ENCODE data around the gene LINGO1. TPM values are rescaled to one million over a fixed set of nuclear protein-coding genes. Genes with fewer than 3 reads are reported as not detected.

The LINGO1 gene
- total and polyA plus RNA-seq, 9 of the 15 experiments (the other 6 are each of a cell fraction or from before 2014, with no cell fraction given), result 0.07 to 15.3 (median 2.1) TPM

DNA sequence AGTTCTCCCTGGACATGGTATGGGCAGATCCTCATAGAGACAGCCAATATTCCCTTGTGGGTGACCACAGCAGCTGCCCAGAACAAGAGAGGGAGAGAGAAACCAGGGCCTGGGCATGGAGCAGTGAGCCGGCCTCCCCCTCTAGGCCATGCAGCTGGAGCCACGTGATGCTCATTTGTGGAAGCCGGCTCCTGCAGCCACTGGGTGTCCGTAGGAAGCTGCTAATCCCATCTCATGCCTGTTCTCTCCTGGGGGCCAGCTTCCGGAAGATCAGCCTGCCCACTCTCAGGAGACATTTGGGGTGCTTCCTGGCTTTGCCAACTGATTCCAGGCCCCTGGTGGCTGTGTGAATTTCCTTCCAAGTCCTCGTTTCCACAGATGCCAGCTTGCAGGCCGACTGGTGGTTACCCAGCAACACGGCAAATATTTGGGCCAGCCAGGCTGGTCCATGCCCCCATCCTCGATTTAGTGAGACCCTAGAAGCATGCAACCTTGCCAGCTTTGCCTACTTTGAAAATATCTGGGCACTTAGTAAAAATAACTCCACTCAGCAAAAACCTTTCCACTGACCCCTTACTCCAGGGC, 55.3 kb downstream of the LINGO1 start:
- H3K4me2 ChIP-seq (ENCODE audit: insufficient read depth, low read length), result no peak overlapping the region
- H3K9me1 ChIP-seq (ENCODE audit: control insufficient read depth, insufficient read depth, low read length), result no peaks in the 10 kb centered on the region
- no peak overlapping the region for H2AFZ ChIP-seq (ENCODE audit: low read depth, low read length)
- no peaks in the 10 kb centered on the region for H3K79me2 ChIP-seq (ENCODE audit: control insufficient read depth, insufficient read depth, low read length)
- no peak overlapping the region for H3K9ac ChIP-seq (ENCODE audit: insufficient read depth in 1 of 2, low read depth in 2 of 2, low read length in 2 of 2)
- TF ChIP-seq USF1 (CRISPR knock-in tag; IDR thresholded peaks at IDR 0.05), result peak; percentile 62
- no peak for TF ChIP-seq MED1 (CRISPR knock-in tag; IDR thresholded peaks at IDR 0.05; ENCODE audit: borderline replicate concordance)
- no peak for TF ChIP-seq BDP1 (IDR thresholded peaks at IDR 0.05; ENCODE audit: insufficient read depth, insufficient read length)
- no peak for TF ChIP-seq TFAM (CRISPR knock-in tag; conservative IDR thresholded peaks at IDR 0.05)
- no peak for TF ChIP-seq ZZZ3 (IDR thresholded peaks at IDR 0.05)
- peak; percentile 49 for TF ChIP-seq USF2 (CRISPR knock-in tag; IDR thresholded peaks at IDR 0.05)
- TF ChIP-seq BHLHE40 (IDR thresholded peaks at IDR 0.05; ENCODE audit: low read length), result no peak
- TF ChIP-seq ZNF316 (IDR thresholded peaks at IDR 0.05), result peak; percentile 40; the same call in 1 of the 2 replicates
- TF ChIP-seq ZNF695 (CRISPR knock-in tag; IDR thresholded peaks at IDR 0.05), result no peak
- no peak for TF ChIP-seq ZNF449 (CRISPR knock-in tag; IDR thresholded peaks at IDR 0.05)
- H4K20me1 ChIP-seq (replicated peaks; ENCODE audit: control insufficient read depth, insufficient read depth, low read length), result no peaks in the 10 kb centered on the region
- CTCF ChIA-PET (ENCODE audit: low intra/inter-chr PET ratio), result no interaction called here
- no peaks in the 10 kb centered on the region for H3K36me3 ChIP-seq (ENCODE audit: control insufficient read depth, insufficient read depth, low read length)
- 3% methylated on average over 9 of the region's 9 CpGs for WGBS (ENCODE audit: insufficient coverage, low coverage, missing lambda C conversion rate)
- intact Hi-C loops (cut with micrococcal nuclease), result no loop called here
- no peak for DNase-seq (ENCODE audit: extremely low read depth in 1 of 4, low spot score in 3 of 4)
- no TSS peak for BruUV-seq (replicated peaks)
- H3K27ac ChIP-seq (ENCODE audit: extremely low read depth, low read depth, low read length), result no peak overlapping the region
- POLR2A ChIA-PET, result interaction anchor here (0.5 to 1.0 kb wide), 4 partner anchors 19 to 272 kb away, joined by 3 to 4 read pairs (median 3); no protein-coding TSS in a partner anchor
- peaks cover 23 to 69% of the 10 kb centered on the region in 2 experiments; a peak in 4 of 5 replicates for H3K27me3 ChIP-seq (ENCODE audit: control insufficient read depth in 2 of 2, insufficient read depth in 2 of 2, low read length in 2 of 2)
- peak; percentile 51; the same call in 1 of the 3 replicates for ATAC-seq
- FAIRE-seq, result no peak
- H3K4me1 ChIP-seq (replicated peaks in 1 of 2; ENCODE audit: control insufficient read depth in 2 of 2, insufficient read depth in 2 of 2, low read length in 2 of 2), result no peaks in the 10 kb centered on the region
- in situ Hi-C loops (cut with MboI), result no loop called here
- H3K9me3 ChIP-seq (replicated peaks; ENCODE audit: control insufficient read depth, insufficient read depth, low read depth, low read length), result no peaks in the 10 kb centered on the region
- no peak overlapping the region for H3K4me3 ChIP-seq
